Measurements from ENCODE around the gene RPP25L.

GRCh38 chr9:34615132-34615531 lies 3.2 kb upstream of the RPP25L start:
- TF ChIP-seq CTCF (IDR thresholded peaks at IDR 0.05) = no peak
- TF ChIP-seq EZH2phosphoT487 (IDR thresholded peaks at IDR 0.05) = no peak
